Uterus (tissue), 4 donors: ENCODE measurements around the gene TRIM54. TPM values are rescaled to one million over a fixed set of nuclear protein-coding genes. Genes with fewer than 3 reads are reported as not detected.
"Not testable (repeated sequence)": the region's sequence is repeated elsewhere in the genome, so short reads cannot be mapped to it uniquely, and the experiment has no call there.

Experiments used
- DNase-seq, 2 donors: peaks; one replicate each; pipeline ENCODE4 v3.0.0-alpha.2; 2019 to 2020
- H3K27ac ChIP-seq, 2 donors: fragments of 200-600 bp; sonication (generic); 1 replicate in 1 of 2; 2 replicates in 1 of 2; pipeline ENCODE4 v1.5.1; 2016 to 2018
- H3K27me3 ChIP-seq, 2 donors: fragments of 200-600 bp; sonication (generic); one replicate each; pipeline ENCODE4 v1.5.1; 2018 to 2019; ENCODE audit warnings: control low read depth in 1 of 2
- H3K36me3 ChIP-seq, 2 donors: fragments of 200-600 bp; sonication (generic); one replicate each; pipeline ENCODE4 v1.5.1; 2019; ENCODE audit warnings: control low read depth in 1 of 2
- H3K4me1 ChIP-seq, 2 donors: fragments of 200-600 bp; sonication (generic); one replicate each; pipeline ENCODE4 v1.5.1; 2018 to 2019; ENCODE audit warnings: control low read depth in 1 of 2
- H3K4me3 ChIP-seq, 2 donors: fragments of 200-600 bp; sonication (generic); 1 replicate in 1 of 2; 2 replicates in 1 of 2; pipeline ENCODE4 v1.5.1; 2018 to 2019; ENCODE audit warnings: mild to moderate bottlenecking in 1 of 2
- H3K9me3 ChIP-seq, 2 donors: fragments of 200-600 bp; sonication (generic); one replicate each; pipeline ENCODE4 v1.5.1; 2019; ENCODE audit warnings: control low read depth in 1 of 2
- POLR2A ChIP-seq, 2 donors: fragments of 450-650 bp; IDR thresholded peaks; one replicate each; pipeline ENCODE4 v1.6.1; 2016; ENCODE audit warnings: antibody characterized with exemption in 2 of 2, mild to moderate bottlenecking in 1 of 2, moderate library complexity in 1 of 2
- intact Hi-C: fragments of 100-400 bp; cut with DNase I; formaldehyde crosslinking; loops from one replicate; pipeline ENCODE4 v1.15.1; 2023; ENCODE audit warnings: low total_unique reads
- total RNA-seq, 4 donors: library from RNA; depleted of rRNA in 3 of 4; stranded (reverse); fragments of >200 nt in 3 of 4; gene quantifications; one replicate each; pipeline versions ENCODE4 v1.1.0 to v1.2.4, GENCODE V29; 2014 to 2023
- TF ChIP-seq, protein P1 (sequence below), 4 experiments: fragments of 200-600 bp in 2 of 4; fragments of 450-650 bp in 2 of 4; sonication (generic) in 2 of 4; IDR thresholded peaks; one replicate each; pipeline ENCODE4 v1.5.1; 2016 to 2019; ENCODE audit warnings: antibody characterized with exemption in 4 of 4, mild to moderate bottlenecking in 2 of 4, moderate library complexity in 1 of 4
- donor health status: DM: yes; HTN: yes; CAD: no.

Gene TRIM54
- total RNA-seq, 4 donors from 2014 or later: 0.26 to 5.0 (median 0.58) TPM

DNA sequence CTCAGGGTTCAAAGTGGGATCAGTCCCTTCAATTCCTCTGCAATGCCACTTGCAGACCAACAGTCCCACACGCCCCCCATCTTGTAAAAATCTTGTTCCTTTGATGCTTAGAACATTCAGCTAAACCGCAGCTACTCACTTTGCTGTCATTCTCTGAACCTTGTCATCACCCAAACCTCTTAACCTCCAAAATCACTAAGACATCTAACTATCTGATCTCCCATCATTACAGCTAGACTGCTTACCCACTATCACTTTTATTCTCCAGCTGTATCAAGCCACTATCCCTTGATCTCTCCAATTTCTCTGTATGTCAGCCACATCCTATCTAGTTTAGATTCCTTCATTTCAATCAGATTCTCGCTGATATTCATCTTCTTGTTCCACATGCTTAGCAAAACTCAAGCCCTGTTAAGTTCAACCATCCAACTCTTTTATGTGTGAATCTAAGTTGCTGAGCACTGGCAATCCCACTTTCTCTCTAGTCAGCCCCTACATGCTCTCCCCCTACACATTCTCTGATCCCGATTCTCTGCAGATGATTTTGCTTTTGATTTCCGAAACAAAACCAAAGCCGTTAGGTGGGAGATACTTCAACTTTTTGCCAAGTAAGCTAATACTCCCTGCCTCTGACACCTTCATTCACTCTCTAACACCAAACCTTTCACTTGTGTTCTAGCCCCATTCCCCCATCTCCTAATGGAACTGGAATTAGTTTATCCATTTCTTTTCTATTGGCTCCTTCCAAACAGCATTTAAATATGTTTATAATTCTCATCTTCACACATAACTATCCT is 69.8 kb downstream of the TRIM54 start:
- TF ChIP-seq, protein P1, sequence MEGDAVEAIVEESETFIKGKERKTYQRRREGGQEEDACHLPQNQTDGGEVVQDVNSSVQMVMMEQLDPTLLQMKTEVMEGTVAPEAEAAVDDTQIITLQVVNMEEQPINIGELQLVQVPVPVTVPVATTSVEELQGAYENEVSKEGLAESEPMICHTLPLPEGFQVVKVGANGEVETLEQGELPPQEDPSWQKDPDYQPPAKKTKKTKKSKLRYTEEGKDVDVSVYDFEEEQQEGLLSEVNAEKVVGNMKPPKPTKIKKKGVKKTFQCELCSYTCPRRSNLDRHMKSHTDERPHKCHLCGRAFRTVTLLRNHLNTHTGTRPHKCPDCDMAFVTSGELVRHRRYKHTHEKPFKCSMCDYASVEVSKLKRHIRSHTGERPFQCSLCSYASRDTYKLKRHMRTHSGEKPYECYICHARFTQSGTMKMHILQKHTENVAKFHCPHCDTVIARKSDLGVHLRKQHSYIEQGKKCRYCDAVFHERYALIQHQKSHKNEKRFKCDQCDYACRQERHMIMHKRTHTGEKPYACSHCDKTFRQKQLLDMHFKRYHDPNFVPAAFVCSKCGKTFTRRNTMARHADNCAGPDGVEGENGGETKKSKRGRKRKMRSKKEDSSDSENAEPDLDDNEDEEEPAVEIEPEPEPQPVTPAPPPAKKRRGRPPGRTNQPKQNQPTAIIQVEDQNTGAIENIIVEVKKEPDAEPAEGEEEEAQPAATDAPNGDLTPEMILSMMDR (IDR thresholded peaks at IDR 0.05): no peak
- TF ChIP-seq POLR2A (IDR thresholded peaks at IDR 0.05): no peak
- Histone ChIP-seq H3K9me3 (no peaks in the 10 kb centered on the region), H3K36me3 (no peaks in the 10 kb centered on the region), H3K27ac (no peak overlapping the region), H3K27me3 (no peaks in the 10 kb centered on the region), H3K4me1 (peaks cover 5 to 7% of the 10 kb centered on the region in 2 donors), H3K4me3 (no peak overlapping the region)
- DNase-seq: no peak
- intact Hi-C loops: no loop called here

DNA sequence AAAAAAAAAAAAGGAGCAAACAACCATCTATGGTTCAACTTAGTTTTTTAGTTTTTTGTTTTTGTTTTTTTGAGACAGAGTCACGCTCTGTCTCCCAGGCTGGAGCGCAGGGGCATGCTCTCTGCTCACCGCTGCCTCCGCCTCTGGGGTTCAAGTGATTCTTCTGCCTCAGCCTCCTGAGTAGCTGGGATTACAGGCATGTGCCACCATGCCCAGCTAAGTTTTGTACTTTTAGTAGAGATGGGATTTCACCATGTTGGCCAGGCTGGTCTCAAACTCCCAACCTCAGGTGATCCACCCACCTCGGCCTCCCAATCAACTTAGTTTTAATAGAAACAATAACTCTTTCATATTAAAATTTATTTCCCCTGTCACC is 71.1 kb downstream of the TRIM54 start:
- H3K27ac ChIP-seq, intact Hi-C loops: not testable (repeated sequence)

DNA sequence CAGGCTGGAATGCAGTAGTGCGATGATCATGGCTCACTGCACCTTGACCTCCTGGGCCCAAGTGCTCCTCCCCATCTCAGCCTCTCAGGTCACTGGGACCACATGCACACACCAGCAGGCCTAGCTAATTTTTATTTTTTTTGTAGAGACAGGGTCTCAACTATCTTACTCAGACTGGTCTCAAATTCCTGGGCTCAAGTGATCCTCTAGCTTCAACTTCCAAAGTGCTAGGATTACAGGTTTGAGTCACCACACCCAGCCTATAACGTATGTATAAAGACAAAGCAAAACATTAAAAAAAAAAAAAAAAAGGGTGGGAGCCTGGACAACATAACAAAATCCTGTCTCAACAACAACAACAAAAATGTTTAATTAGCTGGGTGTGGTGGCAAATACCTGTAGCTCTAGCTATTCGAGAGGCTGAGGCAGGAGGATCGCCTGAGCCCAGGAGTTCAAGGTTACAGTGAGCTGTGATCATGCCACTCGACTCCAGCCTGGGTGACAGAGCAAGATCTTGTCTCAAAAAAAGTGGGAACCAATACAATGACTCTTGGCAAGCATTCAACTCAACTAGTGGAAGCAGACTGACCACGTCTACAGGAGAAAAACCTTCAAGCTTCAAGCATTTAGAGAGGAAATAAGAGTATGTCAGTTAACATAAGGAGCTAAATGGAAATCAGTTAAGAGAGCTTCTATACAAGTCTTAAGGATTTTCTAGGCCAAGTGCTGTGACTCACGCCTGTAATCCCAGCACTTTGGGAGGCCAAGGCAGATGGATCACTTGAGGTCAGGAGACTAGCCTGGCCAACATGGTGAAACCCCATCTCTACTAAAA is 71.8 kb downstream of the TRIM54 start:
- Histone ChIP-seq H3K27ac (no peak overlapping the region), H3K4me1 (peaks cover 5 to 7% of the 10 kb centered on the region in 2 donors), H3K4me3 (no peak overlapping the region), H3K36me3 (no peaks in the 10 kb centered on the region), H3K9me3 (no peaks in the 10 kb centered on the region), H3K27me3 (no peaks in the 10 kb centered on the region)
- TF ChIP-seq POLR2A (IDR thresholded peaks at IDR 0.05): no peak
- TF ChIP-seq, protein P1 (IDR thresholded peaks at IDR 0.05): no peak
- intact Hi-C loops: no loop called here
- no peak for DNase-seq

More for the DNA sequence above, 71.1 kb downstream of the TRIM54 start:
- not testable (repeated sequence) for H3K4me1 ChIP-seq, DNase-seq, H3K4me3 ChIP-seq, H3K27me3 ChIP-seq, H3K36me3 ChIP-seq, H3K9me3 ChIP-seq

DNA sequence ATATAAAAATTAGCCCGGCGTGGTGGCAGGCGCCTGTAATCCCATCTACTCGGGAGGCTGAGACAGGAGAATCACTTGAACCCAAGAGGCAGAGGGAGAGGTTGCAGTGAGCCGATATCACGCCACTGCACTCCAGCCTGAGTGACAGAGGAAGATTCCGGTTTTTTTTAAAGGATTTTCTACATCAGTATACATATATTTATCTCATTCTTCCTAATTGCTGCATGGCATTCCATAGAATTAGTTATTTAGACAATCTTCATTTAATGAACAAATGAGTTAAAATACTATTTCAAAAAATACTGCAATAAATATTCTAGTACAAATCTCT is 72.3 kb downstream of the TRIM54 start:
- no peaks in the 10 kb centered on the region for H3K36me3 ChIP-seq
- no peak overlapping the region for H3K4me3 ChIP-seq
- intact Hi-C loops: no loop called here
- H3K27me3 ChIP-seq: no peaks in the 10 kb centered on the region
- H3K4me1 ChIP-seq: peaks cover 5 to 7% of the 10 kb centered on the region in 2 donors
- TF ChIP-seq POLR2A (IDR thresholded peaks at IDR 0.05): no peak
- TF ChIP-seq, protein P1 (IDR thresholded peaks at IDR 0.05): no peak
- DNase-seq: no peak
- H3K9me3 ChIP-seq: no peaks in the 10 kb centered on the region
- no peak overlapping the region for H3K27ac ChIP-seq

DNA sequence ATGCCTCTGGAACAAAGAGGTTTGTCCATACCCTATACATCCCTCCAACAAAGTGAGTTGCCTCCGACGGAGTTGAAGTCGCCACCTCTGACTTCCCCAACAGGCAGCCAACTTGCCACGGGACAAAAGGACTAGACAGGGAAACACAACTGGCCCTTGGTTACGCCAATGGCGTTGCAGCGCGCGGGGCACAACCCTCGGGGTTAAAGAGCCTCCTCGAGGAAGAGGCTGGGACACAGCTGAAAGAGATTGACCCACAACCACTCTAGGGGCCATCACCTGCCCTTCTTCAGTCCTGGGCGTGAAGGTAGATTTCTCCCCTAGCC is 73.8 kb downstream of the TRIM54 start:
- peaks cover 5 to 7% of the 10 kb centered on the region in 2 donors for H3K4me1 ChIP-seq
- intact Hi-C loops: no loop called here
- H3K27me3 ChIP-seq: no peaks in the 10 kb centered on the region
- H3K4me3 ChIP-seq: peak overlapping the region; percentile 73 to 96
- H3K9me3 ChIP-seq: no peaks in the 10 kb centered on the region
- H3K27ac ChIP-seq: peak overlapping the region; percentile 80 to 86
- no peaks in the 10 kb centered on the region for H3K36me3 ChIP-seq
- TF ChIP-seq, protein P1 (IDR thresholded peaks at IDR 0.05): no peak
- no peak for TF ChIP-seq POLR2A (IDR thresholded peaks at IDR 0.05)
- peak in 1 of 2 donors; percentile 31 for DNase-seq
